HG02759 (cell line): ENCODE results near the gene CACNA2D2.

ENCODE experiments used
- ATAC-seq: cut with Tn5 transposase; IDR thresholded peaks from one replicate; pipeline ENCODE4 v1.9.1; 2021; ENCODE audit warnings: mild to moderate bottlenecking, moderate library complexity; ENCODE audit not compliant: unreplicated experiment

CACNA2D2 gene

GRCh38 chr3:50502584-50503423 lies 630 bp downstream of the CACNA2D2 start:
- ATAC-seq = no peak

GRCh38 chr3:50502225-50502583 lies 1.2 kb downstream of the CACNA2D2 start:
- no peak for ATAC-seq

GRCh38 chr3:50495609-50496423 lies 7.6 kb downstream of the CACNA2D2 start:
- ATAC-seq = no peak

- no peak for ATAC-seq
Measured at GRCh38 chr3:50494126-50494525, 9.3 kb downstream of the CACNA2D2 start.

- ATAC-seq = no peak
Measured at GRCh38 chr3:50493623-50494022, 9.8 kb downstream of the CACNA2D2 start.

- ATAC-seq = no peak
Measured at GRCh38 chr3:50493086-50493485, 10.3 kb downstream of the CACNA2D2 start.

GRCh38 chr3:50491023-50491422 lies 12.4 kb downstream of the CACNA2D2 start:
- ATAC-seq = no peak

GRCh38 chr3:50490424-50490823 lies 13.0 kb downstream of the CACNA2D2 start:
- ATAC-seq = no peak

GRCh38 chr3:50487181-50487580 lies 16.3 kb downstream of the CACNA2D2 start:
- ATAC-seq = no peak

- ATAC-seq = no peak
Measured at GRCh38 chr3:50486219-50486888, 17.1 kb downstream of the CACNA2D2 start.

GRCh38 chr3:50484722-50485121 lies 18.7 kb downstream of the CACNA2D2 start:
- ATAC-seq = no peak

GRCh38 chr3:50483374-50483773 lies 20.1 kb downstream of the CACNA2D2 start:
- ATAC-seq = no peak

GRCh38 chr3:50481992-50482391 lies 21.4 kb downstream of the CACNA2D2 start:
- no peak for ATAC-seq

GRCh38 chr3:50480471-50480870 lies 23.0 kb downstream of the CACNA2D2 start:
- ATAC-seq = no peak

GRCh38 chr3:50479523-50479922 lies 23.9 kb downstream of the CACNA2D2 start:
- no peak for ATAC-seq

GRCh38 chr3:50478671-50479260 lies 24.7 kb downstream of the CACNA2D2 start:
- ATAC-seq = no peak

GRCh38 chr3:50478051-50478450 lies 25.4 kb downstream of the CACNA2D2 start:
- ATAC-seq = no peak

- ATAC-seq = no peak
Measured at GRCh38 chr3:50475348-50475747, 28.1 kb downstream of the CACNA2D2 start.

- no peak for ATAC-seq
Measured at GRCh38 chr3:50474717-50475116, 28.7 kb downstream of the CACNA2D2 start.

GRCh38 chr3:50473768-50474167 lies 29.7 kb downstream of the CACNA2D2 start:
- no peak for ATAC-seq

GRCh38 chr3:50472958-50473357 lies 30.5 kb downstream of the CACNA2D2 start:
- no peak for ATAC-seq
